HG03342 (cell line): ENCODE results near the gene CLCN1.

ENCODE experiments used
- ATAC-seq: cut with Tn5 transposase; IDR thresholded peaks from one replicate; pipeline ENCODE4 v1.9.1; 2021; ENCODE audit warnings: mild to moderate bottlenecking, moderate library complexity; ENCODE audit not compliant: unreplicated experiment

The CLCN1 gene

GRCh38 chr7:143361552-143362130, 45.7 kb downstream of the CLCN1 start:
- no peak for ATAC-seq

GRCh38 chr7:143362131-143363015, 46.5 kb downstream of the CLCN1 start, which contains the start of gene FAM131B:
Gene FAM131B, minus strand, starts transcription at chr7:143362713. Its CDS starts 110 bp downstream, at chr7:143362603.
- ATAC-seq = peak; percentile 45

DNA sequence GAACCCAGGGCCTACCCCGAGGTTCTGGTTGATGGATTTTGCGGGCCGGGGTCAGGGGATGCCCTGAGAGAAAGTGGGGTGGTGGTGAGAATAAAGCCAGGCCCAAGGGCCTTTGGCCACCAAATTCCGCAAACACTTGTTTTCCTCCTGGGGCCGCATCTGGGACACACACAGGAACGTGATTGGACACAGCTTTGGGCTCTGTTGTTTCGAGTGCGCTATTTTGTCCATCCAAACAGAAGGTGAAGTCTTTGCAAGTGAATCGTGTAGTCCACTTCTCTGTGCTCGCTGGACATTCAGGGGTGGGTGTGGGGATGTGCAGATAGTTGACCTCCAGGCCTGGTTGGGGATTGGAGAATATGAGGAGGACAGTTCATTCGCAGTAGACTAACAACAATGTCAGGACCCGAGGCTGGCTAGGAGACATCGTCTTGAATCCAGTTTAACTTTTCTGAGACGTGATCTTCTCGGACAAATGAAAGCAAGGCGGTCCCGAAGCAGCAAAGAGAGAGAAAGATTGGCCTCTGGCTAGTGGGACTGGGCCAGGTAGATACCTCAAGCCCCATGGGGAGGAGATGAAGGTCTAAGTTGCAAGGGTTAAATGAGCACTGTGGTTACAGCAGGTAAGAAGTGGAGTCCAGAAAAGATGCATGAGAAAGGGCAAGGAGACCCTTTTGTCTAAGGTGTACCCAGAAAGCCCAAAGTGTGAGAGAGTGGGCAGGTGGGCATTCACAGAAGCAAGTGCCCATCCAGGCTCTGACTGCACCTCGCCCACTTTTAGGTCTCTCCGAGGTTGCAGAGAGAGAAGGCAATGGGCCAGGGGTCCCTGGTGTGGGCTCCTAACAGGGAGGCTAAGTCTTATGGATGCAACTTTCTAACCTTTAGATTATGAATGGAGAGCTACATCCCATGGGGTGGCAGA, 47.4 kb downstream of the CLCN1 start:
- no peak for ATAC-seq

GRCh38 chr7:143367972-143368371, 52.1 kb downstream of the CLCN1 start:
- ATAC-seq = no peak

GRCh38 chr7:143368387-143368786, 52.5 kb downstream of the CLCN1 start:
- ATAC-seq = no peak

DNA sequence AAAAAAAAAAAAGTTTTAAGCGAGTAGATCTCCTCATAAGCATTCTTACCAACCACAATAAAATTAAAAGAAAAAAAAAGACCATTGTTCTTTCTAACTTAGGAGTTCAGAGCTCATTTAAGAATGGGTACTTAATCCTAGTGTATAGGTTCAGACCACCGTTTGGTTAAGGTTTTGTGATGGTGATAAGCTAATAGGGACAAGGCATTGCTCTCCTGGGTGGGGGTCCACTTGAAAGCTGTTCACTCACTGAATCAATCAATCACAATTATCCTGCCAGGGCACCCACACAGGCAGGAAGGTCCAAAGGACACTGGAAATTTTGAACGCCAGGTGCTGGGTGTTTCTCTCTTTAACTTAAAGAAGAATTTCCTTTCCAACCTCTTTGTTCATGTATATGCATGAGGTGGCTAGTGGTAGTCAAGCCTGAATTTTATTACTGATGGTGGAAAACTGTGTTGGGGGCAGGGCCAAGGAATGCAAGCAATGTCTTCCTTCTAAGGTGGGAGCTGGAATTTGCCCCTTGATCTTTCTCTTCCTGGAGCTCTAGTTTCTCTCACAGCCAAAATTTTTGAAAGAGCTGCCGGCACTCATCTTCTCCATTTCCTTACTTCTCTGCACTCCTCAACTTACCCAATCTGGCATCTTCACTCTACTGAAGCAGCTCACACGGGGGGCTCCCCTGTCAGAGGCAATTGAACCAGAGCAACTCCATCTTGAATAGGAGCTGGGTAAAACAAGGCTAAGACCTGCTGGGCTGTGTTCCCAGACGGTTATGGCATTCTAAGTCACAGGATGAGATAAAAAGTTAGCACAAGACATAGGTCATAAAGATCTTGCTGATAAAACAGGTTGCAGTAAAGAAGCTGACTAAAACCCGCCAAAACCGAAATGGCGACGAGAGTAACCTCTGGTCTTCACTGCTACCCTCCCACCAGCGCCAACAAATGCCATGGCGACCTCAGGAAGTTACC, 54.1 kb downstream of the CLCN1 start:
- no peak for ATAC-seq

DNA sequence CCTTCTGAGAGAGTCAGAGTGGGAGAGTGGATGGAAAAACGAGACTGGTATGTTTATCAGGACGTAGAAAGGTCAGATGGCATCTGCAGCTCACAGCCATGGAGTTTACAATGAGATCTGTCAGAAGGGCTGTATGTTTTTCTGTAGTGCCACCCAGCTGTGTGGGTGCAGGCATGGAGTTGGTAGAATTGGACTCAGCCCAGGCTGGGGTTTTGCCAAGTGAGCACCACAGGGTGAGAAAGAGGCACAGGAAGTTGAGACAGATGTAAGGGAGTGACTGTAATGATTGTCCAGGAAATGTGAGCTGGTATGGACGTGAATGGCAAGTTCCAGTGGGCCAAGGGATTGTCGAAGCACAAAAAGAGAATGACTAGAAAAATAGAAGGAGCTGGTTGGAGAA, 56.2 kb downstream of the CLCN1 start:
- ATAC-seq = no peak

GRCh38 chr7:143373255-143373794, 57.4 kb downstream of the CLCN1 start:
- no peak for ATAC-seq

- no peak for ATAC-seq
Observed at GRCh38 chr7:143374561-143374960, 58.6 kb downstream of the CLCN1 start.

DNA sequence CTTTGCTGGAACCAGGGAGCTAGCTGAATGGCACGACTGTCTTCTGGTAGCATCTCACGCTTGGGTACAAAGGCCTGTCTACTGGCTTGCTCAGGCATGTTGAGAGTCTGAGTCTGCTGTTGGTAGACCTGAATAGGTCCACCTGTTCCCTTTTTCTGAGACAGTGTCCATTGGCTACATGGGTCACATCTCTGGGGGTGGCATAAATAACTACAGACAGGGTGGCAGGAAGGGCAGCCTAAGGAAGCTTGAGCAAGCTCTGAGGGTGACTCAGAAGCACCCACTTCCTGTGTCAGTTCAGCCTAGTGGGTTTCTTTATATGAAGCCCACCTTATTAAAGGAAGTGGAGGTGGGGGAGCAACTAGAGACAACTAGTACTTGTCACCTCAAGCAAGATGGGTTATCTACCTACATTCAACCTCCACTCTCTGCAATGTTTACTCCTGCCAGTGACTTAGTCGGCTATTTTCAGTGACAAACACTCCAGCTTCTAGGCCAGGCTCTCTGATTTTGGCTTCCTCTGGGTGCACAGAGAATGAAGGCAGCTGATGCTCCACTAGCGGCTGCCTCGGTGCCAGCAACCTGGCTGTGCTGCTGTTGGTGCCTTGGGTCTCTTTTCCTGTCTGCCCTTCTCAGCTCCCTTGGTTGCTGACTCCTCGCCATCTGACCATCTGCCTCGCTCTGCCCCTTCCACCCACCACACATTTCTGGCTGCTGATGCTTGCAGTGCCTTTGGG, 59.6 kb downstream of the CLCN1 start:
- ATAC-seq = no peak

GRCh38 chr7:143376396-143376795, 60.5 kb downstream of the CLCN1 start:
- ATAC-seq = no peak

- ATAC-seq = no peak
Observed at GRCh38 chr7:143379611-143380259, 63.8 kb downstream of the CLCN1 start.

DNA sequence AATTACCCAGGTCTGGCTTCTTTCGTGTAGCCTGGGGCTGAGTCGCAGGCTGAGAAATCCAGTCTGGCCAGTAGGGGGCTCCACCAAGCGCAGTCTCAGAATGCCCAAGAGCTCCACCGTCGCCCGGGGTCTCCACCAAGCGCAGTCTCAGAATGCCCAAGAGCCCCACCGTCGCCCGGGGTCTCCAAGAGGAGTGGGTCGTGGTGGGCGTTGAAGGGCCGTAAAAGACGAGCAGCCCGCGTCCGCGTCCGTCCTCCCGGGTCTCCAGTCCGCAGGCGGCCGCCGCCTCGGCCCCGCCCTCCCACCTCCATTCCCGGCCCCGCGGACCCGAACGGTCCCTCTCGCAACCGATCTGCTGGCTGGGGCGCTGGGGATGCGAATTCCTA, 64.3 kb downstream of the CLCN1 start:
- peak; percentile 56 for ATAC-seq

GRCh38 chr7:143380646-143381426, 64.9 kb downstream of the CLCN1 start, which contains the start of gene ZYX:
Gene ZYX, plus strand, starts transcription at chr7:143381345. Its CDS starts 227 bp downstream, at chr7:143381572.
- ATAC-seq = peak; percentile 78

DNA sequence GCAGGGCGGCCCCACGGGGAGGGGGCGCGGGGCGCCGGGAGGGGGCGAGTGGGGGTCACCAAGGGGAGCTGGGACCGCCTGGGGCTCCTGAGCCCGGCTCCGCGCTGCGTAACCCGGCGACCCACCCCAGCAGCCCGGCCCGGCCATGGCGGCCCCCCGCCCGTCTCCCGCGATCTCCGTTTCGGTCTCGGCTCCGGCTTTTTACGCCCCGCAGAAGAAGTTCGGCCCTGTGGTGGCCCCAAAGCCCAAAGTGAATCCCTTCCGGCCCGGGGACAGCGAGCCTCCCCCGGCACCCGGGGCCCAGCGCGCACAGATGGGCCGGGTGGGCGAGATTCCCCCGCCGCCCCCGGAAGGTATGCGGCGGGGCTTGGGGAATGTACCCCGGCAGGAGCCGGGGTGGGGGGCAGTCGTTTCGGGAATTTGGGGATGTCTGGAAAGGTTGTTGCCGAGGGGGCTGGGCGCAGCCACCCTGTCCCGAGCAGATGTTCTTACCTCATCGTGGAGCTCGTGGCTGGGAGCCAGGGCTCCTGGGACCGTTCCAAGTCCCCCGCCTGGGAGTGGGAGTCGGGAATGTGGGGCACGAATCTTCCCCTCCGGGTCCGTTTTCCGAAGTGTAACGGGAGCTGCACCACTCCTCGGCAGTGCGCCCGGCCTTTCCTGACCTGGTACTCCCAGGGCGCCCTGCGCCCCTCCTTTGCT, 65.7 kb downstream of the CLCN1 start:
- ATAC-seq = peak; percentile 8

- no peak for ATAC-seq
Observed at GRCh38 chr7:143382126-143382790, 66.3 kb downstream of the CLCN1 start.
